H7 (cell line): Measurements from ENCODE around the gene CLCNKB. TPM values are rescaled to one million over a fixed set of nuclear protein-coding genes. Genes with fewer than 3 reads are reported as not detected.
A peak's percentile ranks its signal among the peaks of the same experiment; 100 is the strongest.

Experiments used
- DNase-seq: peaks from one replicate; pipeline ENCODE4 v3.0.0; 2012
- H3K27me3 ChIP-seq: 2 replicates; pipeline ENCODE4 v1.6.0; 2011; ENCODE audit warnings: mild to moderate bottlenecking, low read length; ENCODE audit not compliant: control insufficient read depth, insufficient read depth
- H3K36me3 ChIP-seq: replicated peaks from 2 replicates; pipeline ENCODE4 v1.5.1; 2011; ENCODE audit warnings: low read length; ENCODE audit not compliant: control insufficient read depth, insufficient read depth
- H3K4me3 ChIP-seq: 2 replicates; pipeline ENCODE4 v1.5.1; 2011; ENCODE audit warnings: low read depth, mild to moderate bottlenecking, control low read depth, low read length, moderate library complexity; ENCODE audit not compliant: insufficient read depth
- total RNA-seq: library from RNA; depleted of rRNA; stranded (reverse); fragments of >200 nt; shearing (Covaris generic); gene quantifications from 2 replicates; pipeline ENCODE4 v1.2.3, GENCODE V29; 2014

CLCNKB gene
- total RNA-seq, 1 experiment from 2014 or later: 2.8 TPM

GRCh38 chr1:16077406-16078245 is 34.0 kb downstream of the CLCNKB start:
- Histone ChIP-seq H3K4me3 (no peak overlapping the region), H3K27me3 (peaks cover 23% of the 10 kb centered on the region), H3K36me3 (no peaks in the 10 kb centered on the region)
- DNase-seq: no peak

- Histone ChIP-seq H3K27me3 (peaks cover 10% of the 10 kb centered on the region), H3K4me3 (no peak overlapping the region), H3K36me3 (no peaks in the 10 kb centered on the region)
- peak; percentile 91 for DNase-seq
These were observed 35.5 kb downstream of the CLCNKB start for GRCh38 chr1:16078925-16079656.

- Histone ChIP-seq H3K4me3 (no peak overlapping the region), H3K36me3 (no peaks in the 10 kb centered on the region), H3K27me3 (peaks cover 2% of the 10 kb centered on the region; the same call in 1 of the 2 replicates)
- DNase-seq: no peak
These were observed 37.0 kb downstream of the CLCNKB start for GRCh38 chr1:16080422-16081150.

- Histone ChIP-seq H3K36me3 (no peaks in the 10 kb centered on the region), H3K4me3 (no peak overlapping the region), H3K27me3 (no peaks in the 10 kb centered on the region)
- DNase-seq: no peak
These were observed 38.1 kb downstream of the CLCNKB start for GRCh38 chr1:16081636-16082035.

- H3K27me3 ChIP-seq: no peaks in the 10 kb centered on the region
- H3K36me3 ChIP-seq: no peaks in the 10 kb centered on the region
- no peak overlapping the region for H3K4me3 ChIP-seq
- peak; percentile 93 for DNase-seq
These were observed 38.9 kb downstream of the CLCNKB start for GRCh38 chr1:16082283-16083038.

GRCh38 chr1:16083486-16083885 is 39.9 kb downstream of the CLCNKB start:
- DNase-seq: peak; percentile 42
- Histone ChIP-seq H3K36me3 (no peaks in the 10 kb centered on the region), H3K4me3 (no peak overlapping the region), H3K27me3 (no peaks in the 10 kb centered on the region)

- H3K36me3 ChIP-seq: no peaks in the 10 kb centered on the region
- no peak for DNase-seq
- H3K27me3 ChIP-seq: no peaks in the 10 kb centered on the region
- no peak overlapping the region for H3K4me3 ChIP-seq
These were observed 41.9 kb downstream of the CLCNKB start for GRCh38 chr1:16085522-16085921.

GRCh38 chr1:16087733-16088132 is 44.2 kb downstream of the CLCNKB start:
- Histone ChIP-seq H3K36me3 (no peaks in the 10 kb centered on the region), H3K27me3 (no peaks in the 10 kb centered on the region), H3K4me3 (no peak overlapping the region)
- no peak for DNase-seq

GRCh38 chr1:16088351-16088911 is 44.8 kb downstream of the CLCNKB start:
- Histone ChIP-seq H3K36me3 (no peaks in the 10 kb centered on the region), H3K27me3 (no peaks in the 10 kb centered on the region), H3K4me3 (no peak overlapping the region)
- no peak for DNase-seq

GRCh38 chr1:16088996-16089395 is 45.4 kb downstream of the CLCNKB start:
- no peaks in the 10 kb centered on the region for H3K27me3 ChIP-seq
- no peak for DNase-seq
- H3K4me3 ChIP-seq: no peak overlapping the region
- H3K36me3 ChIP-seq: no peaks in the 10 kb centered on the region

GRCh38 chr1:16090076-16090826 is 46.7 kb downstream of the CLCNKB start:
- no peaks in the 10 kb centered on the region for H3K36me3 ChIP-seq
- H3K27me3 ChIP-seq: no peaks in the 10 kb centered on the region
- DNase-seq: no peak
- no peak overlapping the region for H3K4me3 ChIP-seq

- Histone ChIP-seq H3K4me3 (no peak overlapping the region), H3K36me3 (no peaks in the 10 kb centered on the region), H3K27me3 (no peaks in the 10 kb centered on the region)
- no peak for DNase-seq
These were observed 47.7 kb downstream of the CLCNKB start for GRCh38 chr1:16091296-16091695.

GRCh38 chr1:16092097-16092922 is 48.7 kb downstream of the CLCNKB start:
- no peak for DNase-seq
- no peaks in the 10 kb centered on the region for H3K36me3 ChIP-seq
- H3K4me3 ChIP-seq: no peak overlapping the region
- H3K27me3 ChIP-seq: no peaks in the 10 kb centered on the region
